Measurements from ENCODE around the gene MATN4. TPM values are rescaled to one million over a fixed set of nuclear protein-coding genes. Genes with fewer than 3 reads are reported as not detected.
A peak's percentile ranks its signal among the peaks of the same experiment; 100 is the strongest.

The MATN4 gene
- total and polyA plus RNA-seq, 2 of the 13 experiments (the other 11 are each of a cell fraction or from before 2014, with no cell fraction given) = not detected

GRCh38 chr20:45337367-45338120, 29.4 kb upstream of the MATN4 start (continued):
- TF ChIP-seq HES4 (CRISPR knock-in tag; IDR thresholded peaks at IDR 0.05; ENCODE audit: borderline replicate concordance) (no peak), SALL1 (CRISPR knock-in tag; IDR thresholded peaks at IDR 0.05) (peak; percentile 21), ZNF17 (CRISPR knock-in tag; IDR thresholded peaks at IDR 0.05) (no peak), ZNF230 (CRISPR knock-in tag; IDR thresholded peaks at IDR 0.05) (peak; percentile 25; the same call in 1 of the 2 replicates), CHD4 (IDR thresholded peaks at IDR 0.05; ENCODE audit: borderline replicate concordance, low read length) (peak; percentile 80), ATF1 (CRISPR knock-in tag; IDR thresholded peaks at IDR 0.05) (no peak), HMGXB3 (CRISPR knock-in tag; IDR thresholded peaks at IDR 0.05; ENCODE audit: borderline replicate concordance) (no peak), GLI4 (CRISPR knock-in tag; IDR thresholded peaks at IDR 0.05; ENCODE audit: borderline replicate concordance) (no peak), PAF1 (CRISPR knock-in tag; IDR thresholded peaks at IDR 0.05) (no peak), ZNF430 (CRISPR knock-in tag; IDR thresholded peaks at IDR 0.05) (peak; percentile 20), ZSCAN20 (CRISPR knock-in tag; IDR thresholded peaks at IDR 0.05; ENCODE audit: borderline replicate concordance) (no peak), TBX2 (CRISPR knock-in tag; IDR thresholded peaks at IDR 0.05; ENCODE audit: borderline replicate concordance) (no peak), ZC3H4 (CRISPR knock-in tag; IDR thresholded peaks at IDR 0.05; ENCODE audit: borderline replicate concordance) (no peak; the same call in 1 of the 2 replicates)
- TF ChIP-seq, protein P1, sequence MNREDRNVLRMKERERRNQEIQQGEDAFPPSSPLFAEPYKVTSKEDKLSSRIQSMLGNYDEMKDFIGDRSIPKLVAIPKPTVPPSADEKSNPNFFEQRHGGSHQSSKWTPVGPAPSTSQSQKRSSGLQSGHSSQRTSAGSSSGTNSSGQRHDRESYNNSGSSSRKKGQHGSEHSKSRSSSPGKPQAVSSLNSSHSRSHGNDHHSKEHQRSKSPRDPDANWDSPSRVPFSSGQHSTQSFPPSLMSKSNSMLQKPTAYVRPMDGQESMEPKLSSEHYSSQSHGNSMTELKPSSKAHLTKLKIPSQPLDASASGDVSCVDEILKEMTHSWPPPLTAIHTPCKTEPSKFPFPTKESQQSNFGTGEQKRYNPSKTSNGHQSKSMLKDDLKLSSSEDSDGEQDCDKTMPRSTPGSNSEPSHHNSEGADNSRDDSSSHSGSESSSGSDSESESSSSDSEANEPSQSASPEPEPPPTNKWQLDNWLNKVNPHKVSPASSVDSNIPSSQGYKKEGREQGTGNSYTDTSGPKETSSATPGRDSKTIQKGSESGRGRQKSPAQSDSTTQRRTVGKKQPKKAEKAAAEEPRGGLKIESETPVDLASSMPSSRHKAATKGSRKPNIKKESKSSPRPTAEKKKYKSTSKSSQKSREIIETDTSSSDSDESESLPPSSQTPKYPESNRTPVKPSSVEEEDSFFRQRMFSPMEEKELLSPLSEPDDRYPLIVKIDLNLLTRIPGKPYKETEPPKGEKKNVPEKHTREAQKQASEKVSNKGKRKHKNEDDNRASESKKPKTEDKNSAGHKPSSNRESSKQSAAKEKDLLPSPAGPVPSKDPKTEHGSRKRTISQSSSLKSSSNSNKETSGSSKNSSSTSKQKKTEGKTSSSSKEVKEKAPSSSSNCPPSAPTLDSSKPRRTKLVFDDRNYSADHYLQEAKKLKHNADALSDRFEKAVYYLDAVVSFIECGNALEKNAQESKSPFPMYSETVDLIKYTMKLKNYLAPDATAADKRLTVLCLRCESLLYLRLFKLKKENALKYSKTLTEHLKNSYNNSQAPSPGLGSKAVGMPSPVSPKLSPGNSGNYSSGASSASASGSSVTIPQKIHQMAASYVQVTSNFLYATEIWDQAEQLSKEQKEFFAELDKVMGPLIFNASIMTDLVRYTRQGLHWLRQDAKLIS (CRISPR knock-in tag; IDR thresholded peaks at IDR 0.05) = 0 out of 2 replicates have a peak, but pooled peaks have one; percentile 19
- TF ChIP-seq, protein P2, sequence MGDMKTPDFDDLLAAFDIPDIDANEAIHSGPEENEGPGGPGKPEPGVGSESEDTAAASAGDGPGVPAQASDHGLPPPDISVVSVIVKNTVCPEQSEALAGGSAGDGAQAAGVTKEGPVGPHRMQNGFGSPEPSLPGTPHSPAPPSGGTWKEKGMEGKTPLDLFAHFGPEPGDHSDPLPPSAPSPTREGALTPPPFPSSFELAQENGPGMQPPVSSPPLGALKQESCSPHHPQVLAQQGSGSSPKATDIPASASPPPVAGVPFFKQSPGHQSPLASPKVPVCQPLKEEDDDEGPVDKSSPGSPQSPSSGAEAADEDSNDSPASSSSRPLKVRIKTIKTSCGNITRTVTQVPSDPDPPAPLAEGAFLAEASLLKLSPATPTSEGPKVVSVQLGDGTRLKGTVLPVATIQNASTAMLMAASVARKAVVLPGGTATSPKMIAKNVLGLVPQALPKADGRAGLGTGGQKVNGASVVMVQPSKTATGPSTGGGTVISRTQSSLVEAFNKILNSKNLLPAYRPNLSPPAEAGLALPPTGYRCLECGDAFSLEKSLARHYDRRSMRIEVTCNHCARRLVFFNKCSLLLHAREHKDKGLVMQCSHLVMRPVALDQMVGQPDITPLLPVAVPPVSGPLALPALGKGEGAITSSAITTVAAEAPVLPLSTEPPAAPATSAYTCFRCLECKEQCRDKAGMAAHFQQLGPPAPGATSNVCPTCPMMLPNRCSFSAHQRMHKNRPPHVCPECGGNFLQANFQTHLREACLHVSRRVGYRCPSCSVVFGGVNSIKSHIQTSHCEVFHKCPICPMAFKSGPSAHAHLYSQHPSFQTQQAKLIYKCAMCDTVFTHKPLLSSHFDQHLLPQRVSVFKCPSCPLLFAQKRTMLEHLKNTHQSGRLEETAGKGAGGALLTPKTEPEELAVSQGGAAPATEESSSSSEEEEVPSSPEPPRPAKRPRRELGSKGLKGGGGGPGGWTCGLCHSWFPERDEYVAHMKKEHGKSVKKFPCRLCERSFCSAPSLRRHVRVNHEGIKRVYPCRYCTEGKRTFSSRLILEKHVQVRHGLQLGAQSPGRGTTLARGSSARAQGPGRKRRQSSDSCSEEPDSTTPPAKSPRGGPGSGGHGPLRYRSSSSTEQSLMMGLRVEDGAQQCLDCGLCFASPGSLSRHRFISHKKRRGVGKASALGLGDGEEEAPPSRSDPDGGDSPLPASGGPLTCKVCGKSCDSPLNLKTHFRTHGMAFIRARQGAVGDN (CRISPR knock-in tag; IDR thresholded peaks at IDR 0.05) = peak; percentile 86
